GM12878 (cell line): ENCODE measurements around the gene RAPGEF3. TPM values are rescaled to one million over a fixed set of nuclear protein-coding genes. Genes with fewer than 3 reads are reported as not detected.

Experiments
- ATAC-seq: fragments of 200-7000 bp; cut with Tn5 transposase; 3 replicates; pipeline ENCODE4 v1.9.1; 2020; ENCODE audit warnings: mild to moderate bottlenecking, moderate library complexity
- BruUV-seq: library from RNA; stranded (reverse); fragments of 400-500 nt; replicated peaks from 2 replicates; lab custom pipeline; 2021; lab: Mats Ljungman, UMichigan
- CTCF ChIA-PET: fragments of 300-600 bp; sonication (Branson Sonifier 250); formaldehyde crosslinking; extraction: SDS; loops from one replicate; lab custom pipeline; 2021; ENCODE audit warnings: inconsistent platforms; lab: Yijun Ruan, JAX
- POLR2A ChIA-PET: fragments of 350-600 bp; formaldehyde crosslinking; extraction: SDS; loops from one replicate; lab custom pipeline; 2021; ENCODE audit warnings: inconsistent platforms; lab: Charles Lee
- RAD21 ChIA-PET: fragments of 300-600 bp; sonication (Branson Sonifier 250); formaldehyde crosslinking; loops from one replicate; lab custom pipeline; 2023; ENCODE audit warnings: antibody characterized with exemption; ENCODE audit not compliant: unreplicated experiment; lab: Charles Lee
- SMC1A ChIA-PET: fragments of 300-600 bp; sonication (Branson Sonifier 250); formaldehyde crosslinking; loops from one replicate; lab custom pipeline; 2023; ENCODE audit not compliant: unreplicated experiment, uncharacterized antibody; lab: Charles Lee
- DNase-seq: peaks from one replicate; pipeline ENCODE4 v3.0.0-alpha.2; 2011; ENCODE audit warnings: low read depth, low spot score
- FAIRE-seq: peaks from 3 replicates; lab custom pipeline; 2011; peaks lifted over from hg19 to GRCh38; lab: Jason Lieb, UNC
- H2AFZ ChIP-seq: 2 replicates; pipeline ENCODE4 v1.6.0; 2011; ENCODE audit warnings: low read depth, low read length, control low read depth; ENCODE audit not compliant: control insufficient read depth
- H3K27ac ChIP-seq: 2 replicates; pipeline ENCODE4 v1.5.1; 2011; ENCODE audit warnings: control low read depth; ENCODE audit not compliant: control insufficient read depth, insufficient read depth
- H3K27me3 ChIP-seq, 2 experiments: replicated peaks in 1 of 2; 2 replicates each; pipeline versions ENCODE4 v1.6.0 to v1.6.1; 2011; ENCODE audit warnings: low read length in 1 of 2; ENCODE audit not compliant: control insufficient read depth in 2 of 2, insufficient read depth in 2 of 2
- H3K36me3 ChIP-seq, 2 experiments: 2 replicates each; pipeline ENCODE4 v1.5.1; 2011; ENCODE audit warnings: low read length in 1 of 2; ENCODE audit not compliant: control insufficient read depth in 2 of 2, insufficient read depth in 2 of 2
- H3K4me1 ChIP-seq: 2 replicates; pipeline ENCODE4 v1.6.1; 2011; ENCODE audit warnings: mild to moderate bottlenecking, low read length, moderate library complexity, mixed read lengths; ENCODE audit not compliant: control insufficient read depth, insufficient read depth
- H3K4me2 ChIP-seq: 2 replicates; pipeline ENCODE4 v1.6.0; 2011; ENCODE audit warnings: control low read depth; ENCODE audit not compliant: control insufficient read depth, insufficient read depth
- H3K4me3 ChIP-seq: fragments of 200-600 bp; sonication (generic); 2 replicates; pipeline ENCODE4 v1.5.1; 2016
- H3K79me2 ChIP-seq: 2 replicates; pipeline ENCODE4 v1.6.0; 2011; ENCODE audit warnings: low read length; ENCODE audit not compliant: control insufficient read depth, insufficient read depth
- H3K9ac ChIP-seq: 2 replicates; pipeline ENCODE4 v1.8.0; 2011; ENCODE audit warnings: low read length, control low read depth, mixed read lengths; ENCODE audit not compliant: control insufficient read depth, insufficient read depth
- H3K9me3 ChIP-seq: replicated peaks from 3 replicates; pipeline ENCODE4 v1.5.1; 2011; ENCODE audit warnings: mild to moderate bottlenecking, low read length; ENCODE audit not compliant: control insufficient read depth, insufficient read depth
- H4K20me1 ChIP-seq: 2 replicates; pipeline ENCODE4 v1.6.0; 2011; ENCODE audit not compliant: control insufficient read depth, insufficient read depth
- HDGF ChIP-seq: fragments of 450-650 bp; IDR thresholded peaks from 2 replicates; pipeline ENCODE4 v1.6.1; 2016; ENCODE audit warnings: antibody characterized with exemption
- MAX ChIP-seq: IDR thresholded peaks from 2 replicates; pipeline ENCODE4 v1.6.1; 2012; ENCODE audit warnings: low read depth, low read length, improper control_type of control experiment
- MEF2B ChIP-seq: fragments of 450-650 bp; IDR thresholded peaks from 2 replicates; pipeline ENCODE4 v1.6.1; 2018; ENCODE audit warnings: mild to moderate bottlenecking, moderate library complexity; ENCODE audit not compliant: partially characterized antibody, poor library complexity, severe bottlenecking
- NFYB ChIP-seq: IDR thresholded peaks from 2 replicates; pipeline ENCODE4 v1.6.1; 2011; ENCODE audit warnings: low read depth, mild to moderate bottlenecking, low read length, improper control_type of control experiment, moderate library complexity; ENCODE audit not compliant: insufficient read depth
- POLR2AphosphoS5 ChIP-seq: IDR thresholded peaks from 2 replicates; pipeline ENCODE4 v1.6.1; 2011; ENCODE audit warnings: mild to moderate bottlenecking, low read length, inconsistent platforms
- POU2F2 ChIP-seq: IDR thresholded peaks from 3 replicates; pipeline ENCODE4 v1.6.1; 2011; ENCODE audit warnings: low read depth, mild to moderate bottlenecking, low read length, borderline replicate concordance
- STAT3 ChIP-seq: IDR thresholded peaks from 2 replicates; pipeline ENCODE4 v1.6.1; 2011; ENCODE audit warnings: low read depth, low read length, improper control_type of control experiment
- YBX1 ChIP-seq: fragments of 450-650 bp; IDR thresholded peaks from 2 replicates; pipeline ENCODE4 v1.6.1; 2016; ENCODE audit warnings: antibody characterized with exemption
- ZNF687 ChIP-seq: fragments of 450-650 bp; IDR thresholded peaks from 2 replicates; pipeline ENCODE4 v1.6.1; 2017; ENCODE audit warnings: mild to moderate bottlenecking, moderate library complexity
- WGBS: methylation state at CpG from one replicate; pipeline ENCODE4 v1.1.6; 2016; ENCODE audit warnings: low lambda C conversion rate; ENCODE audit not compliant: insufficient replicate concordance, insufficient coverage; ENCODE audit errors: missing lambda C conversion rate; 5-methylcytosine and 5-hydroxymethylcytosine counted together
- in situ Hi-C: fragments of 300-500 bp; cut with MboI; formaldehyde crosslinking; loops from 9 replicates; pipeline ENCODE4 v1.14.3; 2018; ENCODE audit warnings: mixed read lengths
- intact Hi-C: fragments of 100-400 bp; cut with micrococcal nuclease; formaldehyde crosslinking; loops from one replicate; pipeline ENCODE4 v1.14.2; 2022; ENCODE audit not compliant: unreplicated experiment
- polyA plus RNA-seq, 11 experiments: library from polyadenylated mRNA; depleted of rRNA in 4 of 11; unstranded in 6 of 11; stranded (reverse) in 5 of 11; fragments of >200 nt; fragmentation: Nextera tagmentation in 4 of 11; fragmentation: Illumina TruSeq in 1 of 11; extraction: Ambion mirVana in 4 of 11; extraction: Trizol in 1 of 11; gene quantifications; 1 replicate in 1 of 11; 2 replicates in 10 of 11; pipeline versions ENCODE4 v1.2.1 to v1.2.3, GENCODE V29; 2011 to 2016; ENCODE audit warnings: inconsistent platforms in 2 of 11, missing spikeins in 2 of 11, low read depth in 1 of 11
- total RNA-seq, 4 experiments: library from RNA; depleted of rRNA in 3 of 4; stranded (reverse); fragments of >200 nt in 3 of 4; fragmentation: Illumina TruSeq in 1 of 4; extraction: Trizol in 1 of 4; gene quantifications; 2 replicates each; pipeline versions ENCODE4 v1.2.1 to v1.2.3, GENCODE V29; 2013 to 2021

Gene RAPGEF3
- total and polyA plus RNA-seq, 10 of the 15 experiments (the other 5 are each of a cell fraction or from before 2014, with no cell fraction given), result 0.02 to 0.92 (median 0.31) TPM; not detected in 2

- Histone ChIP-seq H3K4me1 (peaks cover 18% of the 10 kb centered on the region), H2AFZ (peak overlapping the region; percentile 16; the same call in 1 of the 2 replicates), H3K79me2 (no peaks in the 10 kb centered on the region), H3K9ac (no peak overlapping the region), H3K27ac (no peak overlapping the region), H3K4me2 (0 out of 2 replicates have a peak overlapping the region, but pooled peaks have one; percentile 28), H3K9me3 (no peaks in the 10 kb centered on the region), H4K20me1 (no peaks in the 10 kb centered on the region), H3K27me3 (no peaks in the 10 kb centered on the region), H3K4me3 (no peak overlapping the region), H3K36me3 (no peaks in the 10 kb centered on the region; a peak in 1 of 4 replicates)
- peak; percentile 92 for FAIRE-seq
- peak; percentile 90 for ATAC-seq
- RAD21 ChIA-PET, result interaction anchor here (0.9 to 7.9 kb wide), 8 partner anchors 9 to 112 kb away, joined by 3 to 42 read pairs (median 4); no protein-coding TSS in a partner anchor
- POLR2A ChIA-PET, result interaction anchor here (1.3 kb wide), 1 partner anchor 35 kb away, joined by 3 read pairs; no protein-coding TSS in a partner anchor
- in situ Hi-C loops (no loop called here), intact Hi-C loops (no loop called here)
- SMC1A ChIA-PET, result interaction anchor here (0.8 to 7.9 kb wide), 8 partner anchors 8 to 109 kb away, joined by 3 to 60 read pairs (median 10); partner anchors contain the start of gene RPAP3
- CTCF ChIA-PET, result interaction anchor here (0.7 to 7.2 kb wide), 10 partner anchors 8 to 112 kb away, joined by 3 to 87 read pairs (median 4); partner anchors contain the start of gene RPAP3
- WGBS, result 2% methylated on average over 5 of the region's 5 CpGs
- no TSS peak for BruUV-seq
- no peak for DNase-seq
- TF ChIP-seq POLR2AphosphoS5, result no peak
- 0 out of 2 replicates have a peak, but pooled peaks have one; percentile 34 for TF ChIP-seq MAX
- TF ChIP-seq NFYB, result 0 out of 2 replicates have a peak, but pooled peaks have one; percentile 11
- TF ChIP-seq ZNF687, result peak; percentile 60; the same call in 1 of the 2 replicates
- no peak for TF ChIP-seq YBX1
- TF ChIP-seq HDGF, result no peak
- peak; percentile 85; the same call in 1 of the 3 replicates for TF ChIP-seq POU2F2
- peak; percentile 36 for TF ChIP-seq MEF2B
- no peak for TF ChIP-seq STAT3
Observed at GRCh38 chr12:47725893-47726292, 32.8 kb downstream of the RAPGEF3 start.
